GF-D8 (cell line): ENCODE data around the gene CALHM4.
"Not testable (repeated sequence)": the region's sequence is repeated elsewhere in the genome, so short reads cannot be mapped to it uniquely, and the experiment has no call there.

Experiments used
- DNase-seq: peaks from one replicate; lab custom pipeline; 2025; lab: John Stamatoyannopoulos, UW

Gene CALHM4

DNA sequence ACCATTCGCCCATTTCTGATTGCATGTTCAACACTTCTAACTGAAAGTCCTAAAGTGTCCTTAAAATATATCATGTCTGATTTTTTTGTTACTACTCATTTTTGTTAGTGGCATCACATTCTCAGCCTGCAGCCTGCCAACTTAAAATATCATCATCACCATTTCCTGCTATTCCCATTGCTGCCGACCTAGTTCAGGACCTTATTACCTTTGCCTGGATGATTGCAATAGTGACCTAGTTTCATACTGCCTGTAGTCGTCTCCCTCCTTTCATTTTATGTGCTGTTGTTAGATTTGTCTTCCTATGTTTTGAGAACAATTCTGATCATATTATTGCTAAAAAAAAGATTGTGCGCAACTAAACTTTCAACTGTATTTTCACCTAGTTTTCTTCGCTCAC lies 23.9 kb downstream of the CALHM4 start:
- DNase-seq, result no peak

DNA sequence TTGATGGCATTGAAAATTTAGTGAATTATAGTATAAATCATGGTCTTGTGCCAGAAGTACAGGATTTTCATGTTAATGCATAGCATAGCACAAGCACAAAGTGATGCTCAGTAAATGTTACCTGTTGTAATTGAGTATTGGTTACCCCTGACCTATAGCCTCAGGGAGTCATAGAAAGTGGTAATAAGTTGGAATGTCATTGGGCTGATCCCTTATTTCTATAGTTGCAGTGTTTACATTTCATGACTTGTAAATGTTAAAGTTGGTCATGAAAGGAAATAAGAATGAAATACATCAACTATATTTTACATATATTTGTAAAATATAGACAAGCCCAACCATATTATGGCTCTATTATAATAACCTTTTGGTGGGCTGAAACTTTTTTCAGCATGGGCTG lies 24.8 kb downstream of the CALHM4 start:
- DNase-seq, result no peak

DNA sequence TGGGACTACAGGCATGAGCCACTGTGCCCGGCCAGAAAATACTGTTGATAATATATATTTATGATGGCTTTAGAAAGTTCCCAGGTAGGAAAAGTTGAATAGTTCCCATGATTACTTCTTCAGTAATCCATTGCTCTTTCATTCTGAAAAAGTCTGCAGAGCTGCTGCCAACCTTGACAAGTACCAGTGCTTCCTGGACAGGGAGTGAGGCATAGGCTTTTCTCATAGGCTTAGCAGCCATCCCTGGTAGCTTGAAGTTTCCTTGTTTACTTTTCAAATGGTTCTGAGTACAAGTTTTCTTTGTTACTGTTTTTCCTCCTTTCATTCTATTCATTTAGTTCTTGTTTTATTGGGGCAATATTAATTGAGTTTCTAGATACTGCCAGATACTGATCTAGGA lies 25.6 kb downstream of the CALHM4 start:
- DNase-seq, result no peak

DNA sequence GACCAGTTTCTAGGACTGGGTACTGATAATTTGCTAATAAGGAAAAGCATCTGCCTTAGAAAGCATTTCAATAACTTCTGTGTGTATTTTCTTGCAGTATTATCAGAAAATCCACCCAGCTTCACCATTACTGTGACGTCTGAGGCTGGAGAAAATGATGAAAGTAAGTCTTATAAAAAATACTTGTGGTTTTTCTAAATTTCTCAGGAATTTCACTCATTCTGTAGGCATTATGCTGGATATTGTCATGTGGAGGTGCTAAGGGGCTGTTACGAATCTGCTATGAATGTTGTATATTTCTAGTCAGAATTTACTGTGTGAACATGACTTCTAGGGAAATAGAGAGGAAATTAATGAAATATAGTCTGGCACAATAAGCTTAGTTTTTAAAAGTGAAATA lies 26.6 kb downstream of the CALHM4 start:
- no peak for DNase-seq

DNA sequence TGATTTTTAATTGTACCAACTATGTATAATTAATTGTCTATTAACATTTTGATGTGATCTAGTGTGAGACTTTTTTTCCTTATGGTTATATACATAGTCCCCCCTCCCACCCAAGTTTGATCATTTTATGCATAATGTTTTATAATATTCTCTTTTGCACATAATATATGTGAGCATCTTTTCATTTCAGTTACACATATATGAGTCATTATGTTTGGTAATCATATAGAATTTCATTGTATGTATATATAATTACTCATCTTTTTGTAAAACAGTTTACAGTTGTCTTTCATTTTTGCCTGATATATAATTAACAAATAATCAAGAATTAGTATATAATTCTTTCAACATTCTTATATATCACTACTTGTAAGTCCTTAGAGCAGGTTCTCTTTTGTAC lies 32.7 kb downstream of the CALHM4 start:
- no peak for DNase-seq

DNA sequence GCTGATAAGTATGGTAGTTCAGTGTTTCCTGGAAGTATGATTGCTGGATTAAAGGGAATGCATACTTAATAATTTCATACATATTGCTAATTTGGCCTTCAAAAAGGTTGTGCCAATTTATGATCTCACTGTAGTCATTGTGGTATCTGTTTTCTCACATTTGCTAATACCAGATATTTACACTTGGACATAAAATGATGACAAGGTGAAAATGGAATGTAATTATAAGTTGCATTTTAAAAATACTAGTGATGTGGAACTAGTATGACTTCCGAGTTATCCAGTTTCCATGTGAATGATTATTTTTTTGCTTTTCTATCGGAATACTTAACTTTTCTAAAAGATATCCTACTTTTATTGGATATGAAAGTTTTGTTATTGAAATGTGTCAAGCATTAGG lies 33.2 kb downstream of the CALHM4 start:
- no peak for DNase-seq

DNA sequence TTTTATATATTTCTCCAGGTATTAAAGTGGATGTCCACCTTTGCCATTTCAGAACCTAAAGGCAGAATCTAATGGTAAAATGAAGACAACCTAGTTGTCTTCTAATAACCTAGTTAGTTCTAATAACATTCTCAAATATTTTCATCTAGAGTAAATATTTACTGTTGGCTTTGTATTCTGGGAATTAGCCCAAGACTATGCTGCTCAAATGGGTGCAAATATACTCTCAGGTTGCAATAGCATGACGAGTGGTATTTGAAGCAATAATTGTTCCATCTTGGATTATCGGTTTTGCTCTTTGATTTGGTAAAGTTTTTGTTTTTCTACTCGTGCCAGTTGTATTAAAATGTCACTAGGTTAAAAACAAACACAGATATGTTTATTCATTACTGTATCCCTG lies 41.7 kb downstream of the CALHM4 start:
- DNase-seq, result no peak

DNA sequence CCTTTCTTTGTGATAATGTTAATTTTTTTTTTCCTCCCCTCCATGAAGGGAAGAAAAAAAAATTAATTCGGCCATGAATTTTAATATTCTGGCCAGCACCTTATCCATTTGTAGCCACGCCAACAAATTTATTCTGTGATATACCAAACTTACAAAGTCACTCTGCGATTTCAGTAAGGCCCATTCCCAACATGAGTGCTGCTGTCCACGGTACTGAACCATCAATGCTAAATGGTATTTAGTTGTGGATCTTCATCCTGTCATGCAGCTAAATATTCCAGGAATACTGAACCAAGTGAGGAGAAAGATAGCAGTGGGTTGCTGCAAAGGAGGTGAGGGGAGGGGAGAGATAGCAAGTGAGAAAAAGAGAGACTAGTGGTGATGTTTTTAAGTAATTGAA lies 43.3 kb downstream of the CALHM4 start:
- DNase-seq, result no peak

DNA sequence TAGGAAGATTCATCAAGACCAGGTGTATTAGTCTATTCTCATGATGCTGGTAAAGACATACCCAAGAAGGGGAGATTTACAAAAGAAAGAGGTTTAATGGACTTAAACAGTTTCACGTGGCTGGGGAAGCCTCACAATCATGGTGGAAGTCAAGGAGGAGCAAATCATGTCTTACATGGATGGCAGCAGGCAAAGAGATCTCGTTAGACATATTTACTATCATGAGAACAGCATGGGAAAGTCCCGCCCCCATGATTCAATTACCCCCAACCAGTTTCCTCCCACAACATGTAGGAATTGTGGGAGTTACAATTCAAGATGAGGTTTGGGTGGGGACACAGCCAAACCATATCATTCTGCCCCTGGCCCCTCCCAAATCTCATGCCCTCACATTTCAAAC lies 50.4 kb downstream of the CALHM4 start:
- not testable (repeated sequence) for DNase-seq

DNA sequence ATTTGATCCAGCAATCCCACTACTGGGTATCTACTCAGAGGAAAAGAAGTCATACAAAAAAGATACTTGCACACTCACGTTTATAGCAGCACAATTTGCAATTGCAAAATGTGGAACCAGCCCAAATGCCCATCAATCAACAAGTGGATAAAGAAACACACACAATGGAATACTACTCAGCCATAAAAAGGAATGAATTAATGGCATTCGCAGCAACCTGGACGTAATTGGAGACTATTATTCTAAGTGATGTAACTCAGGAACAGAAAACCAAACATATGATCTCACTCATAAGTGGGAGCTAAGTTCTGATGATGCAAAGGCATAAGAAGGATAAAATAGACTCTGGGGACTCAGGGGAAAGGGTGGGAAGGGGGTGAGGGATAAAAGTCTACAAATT lies 51.3 kb downstream of the CALHM4 start:
- DNase-seq, result not testable (repeated sequence)

DNA sequence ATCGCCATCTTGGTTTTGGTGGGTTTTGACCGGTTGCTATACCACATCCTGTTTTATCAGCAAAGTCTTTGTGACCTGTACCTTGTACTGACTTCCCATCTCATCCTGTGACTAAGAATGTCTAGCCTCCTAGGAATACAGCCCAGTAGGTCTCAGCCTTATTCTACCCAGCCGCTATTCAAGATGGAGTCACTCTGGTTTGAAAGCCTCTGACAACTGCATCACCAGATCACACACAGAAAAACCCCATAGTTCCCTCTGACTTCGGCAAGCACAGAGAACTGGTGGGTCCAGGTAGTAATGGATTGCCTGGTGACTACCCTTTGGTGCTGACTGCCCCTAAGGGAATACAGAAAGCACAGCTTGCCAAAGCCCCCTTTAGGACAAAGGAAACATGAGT lies 52.4 kb downstream of the CALHM4 start:
- no peak for DNase-seq
